SHP77 (cell line): ENCODE measurements around the gene RARG.

Source experiments
- DNase-seq, 2 experiments: peaks; one replicate each; lab custom pipeline; 2025; lab: John Stamatoyannopoulos, UW

Gene RARG

GRCh38 chr12:53223389-53224060, 8.5 kb downstream of the RARG start:
- DNase-seq: no peak

GRCh38 chr12:53222806-53223261, 9.2 kb downstream of the RARG start:
- DNase-seq: no peak

- no peak for DNase-seq
These were observed 9.8 kb downstream of the RARG start for GRCh38 chr12:53222170-53222721.

GRCh38 chr12:53221203-53222080, 10.6 kb downstream of the RARG start:
- peak in 1 of 2 experiments; percentile 43 for DNase-seq

- DNase-seq: peak; percentile 72 to 76
These were observed 11.3 kb downstream of the RARG start for GRCh38 chr12:53220694-53221202.

- peak in 1 of 2 experiments; percentile 56 for DNase-seq
These were observed 11.9 kb downstream of the RARG start for GRCh38 chr12:53219956-53220693.

- no peak for DNase-seq
These were observed 12.6 kb downstream of the RARG start for GRCh38 chr12:53219292-53219955.

- DNase-seq: no peak
These were observed 13.3 kb downstream of the RARG start for GRCh38 chr12:53218551-53219291.

GRCh38 chr12:53217931-53218307, 14.1 kb downstream of the RARG start:
- DNase-seq: no peak

- DNase-seq: no peak
These were observed 14.7 kb downstream of the RARG start for GRCh38 chr12:53217051-53217930.

- DNase-seq: no peak
These were observed 16.5 kb downstream of the RARG start for GRCh38 chr12:53215497-53215896.

GRCh38 chr12:53214687-53215455, 17.1 kb downstream of the RARG start:
- DNase-seq: no peak

- no peak for DNase-seq
These were observed 17.8 kb downstream of the RARG start for GRCh38 chr12:53214221-53214620.

- DNase-seq: peak; percentile 76 to 85
These were observed 18.7 kb downstream of the RARG start for GRCh38 chr12:53213348-53213747.

GRCh38 chr12:53212931-53213330, 19.1 kb downstream of the RARG start:
- no peak for DNase-seq

- peak; percentile 10 to 29 for DNase-seq
These were observed 20.3 kb downstream of the RARG start for GRCh38 chr12:53211476-53212381.

GRCh38 chr12:53210843-53211242, 21.2 kb downstream of the RARG start:
- DNase-seq: no peak
